ENCODE data around the gene SLC44A4. TPM values are rescaled to one million over a fixed set of nuclear protein-coding genes. Genes with fewer than 3 reads are reported as not detected.

The SLC44A4 gene
- total RNA-seq, 1 experiment from 2014 or later = not detected

- BruUV-seq (replicated peaks) = no TSS peak
- intact Hi-C loops (cut with micrococcal nuclease; ENCODE audit: unreplicated experiment) = no loop called here
- H3K27me3 ChIP-seq (replicated peaks; ENCODE audit: insufficient read depth, low read depth, low read length, poor library complexity) = no peaks in the 10 kb centered on the region
- H3K27ac ChIP-seq (ENCODE audit: low read depth, low read length, poor library complexity, severe bottlenecking) = no peak overlapping the region
- H3K36me3 ChIP-seq (ENCODE audit: insufficient read depth, low read length, poor library complexity, severe bottlenecking) = no peaks in the 10 kb centered on the region
- no peak overlapping the region for H3K4me3 ChIP-seq (ENCODE audit: low read depth, low read length, poor library complexity, severe bottlenecking)
- POLR2A ChIA-PET (ENCODE audit: low non-redundant PET) = no interaction called here
- CTCF ChIA-PET = no interaction called here
- TF ChIP-seq CTCF (conservative IDR thresholded peaks at IDR 0.05; ENCODE audit: low read depth, low read length) (no peak), EZH2 (IDR thresholded peaks at IDR 0.05; ENCODE audit: borderline replicate concordance, low read depth, low read length, poor library complexity, severe bottlenecking) (no peak)
- H3K4me1 ChIP-seq (ENCODE audit: insufficient read depth, low read length, poor library complexity, severe bottlenecking) = peaks cover 9% of the 10 kb centered on the region
- no peaks in the 10 kb centered on the region for H3K9me3 ChIP-seq (ENCODE audit: low read depth, low read length, poor library complexity, severe bottlenecking)
- no peak for DNase-seq (ENCODE audit: low spot score)
These were observed 27.3 kb upstream of the SLC44A4 start for GRCh38 chr6:31906122-31906521.

GRCh38 chr6:31905041-31905440 is 26.2 kb upstream of the SLC44A4 start:
- Histone ChIP-seq H3K27ac (ENCODE audit: low read depth, low read length, poor library complexity, severe bottlenecking) (no peak overlapping the region), H3K9me3 (ENCODE audit: low read depth, low read length, poor library complexity, severe bottlenecking) (no peaks in the 10 kb centered on the region), H3K27me3 (replicated peaks; ENCODE audit: insufficient read depth, low read depth, low read length, poor library complexity) (no peaks in the 10 kb centered on the region), H3K4me1 (ENCODE audit: insufficient read depth, low read length, poor library complexity, severe bottlenecking) (peaks cover 11% of the 10 kb centered on the region), H3K36me3 (ENCODE audit: insufficient read depth, low read length, poor library complexity, severe bottlenecking) (no peaks in the 10 kb centered on the region), H3K4me3 (ENCODE audit: low read depth, low read length, poor library complexity, severe bottlenecking) (no peak overlapping the region)
- ChIA-PET POLR2A (ENCODE audit: low non-redundant PET) (interaction anchor here (0.7 kb wide), 1 partner anchor 16 kb away, joined by 3 read pairs; no protein-coding TSS in a partner anchor), CTCF (no interaction called here)
- DNase-seq (ENCODE audit: low spot score) = no peak
- TF ChIP-seq EZH2 (IDR thresholded peaks at IDR 0.05; ENCODE audit: borderline replicate concordance, low read depth, low read length, poor library complexity, severe bottlenecking) (no peak), CTCF (conservative IDR thresholded peaks at IDR 0.05; ENCODE audit: low read depth, low read length) (no peak)
- intact Hi-C loops (cut with micrococcal nuclease; ENCODE audit: unreplicated experiment) = no loop called here
- BruUV-seq (replicated peaks) = no TSS peak

GRCh38 chr6:31903957-31904356 is 25.2 kb upstream of the SLC44A4 start:
- TF ChIP-seq EZH2 (IDR thresholded peaks at IDR 0.05; ENCODE audit: borderline replicate concordance, low read depth, low read length, poor library complexity, severe bottlenecking) (no peak), CTCF (conservative IDR thresholded peaks at IDR 0.05; ENCODE audit: low read depth, low read length) (no peak)
- H3K9me3 ChIP-seq (ENCODE audit: low read depth, low read length, poor library complexity, severe bottlenecking) = no peaks in the 10 kb centered on the region
- no peak for DNase-seq (ENCODE audit: low spot score)
- POLR2A ChIA-PET (ENCODE audit: low non-redundant PET) = no interaction called here
- intact Hi-C loops (cut with micrococcal nuclease; ENCODE audit: unreplicated experiment) = no loop called here
- BruUV-seq (replicated peaks) = no TSS peak
- peaks cover 14% of the 10 kb centered on the region for H3K4me1 ChIP-seq (ENCODE audit: insufficient read depth, low read length, poor library complexity, severe bottlenecking)
- CTCF ChIA-PET = no interaction called here
- H3K27me3 ChIP-seq (replicated peaks; ENCODE audit: insufficient read depth, low read depth, low read length, poor library complexity) = no peaks in the 10 kb centered on the region
- H3K4me3 ChIP-seq (ENCODE audit: low read depth, low read length, poor library complexity, severe bottlenecking) = no peak overlapping the region
- H3K36me3 ChIP-seq (ENCODE audit: insufficient read depth, low read length, poor library complexity, severe bottlenecking) = no peaks in the 10 kb centered on the region
- H3K27ac ChIP-seq (ENCODE audit: low read depth, low read length, poor library complexity, severe bottlenecking) = no peak overlapping the region

All from A673 (cell line).